NCI-H2081 treated with DMSO at 0.1 percent for 48 hours (cell line): ENCODE data around the gene NTM.
"Not testable (repeated sequence)": the region's sequence is repeated elsewhere in the genome, so short reads cannot be mapped to it uniquely, and the experiment has no call there.

Experiments used
- DNase-seq: peaks from one replicate; lab custom pipeline; 2025; lab: John Stamatoyannopoulos, UW

NTM gene

GRCh38 chr11:131422496-131422895 lies 52.1 kb downstream of the NTM start:
- DNase-seq, result no peak

GRCh38 chr11:131423688-131424087 lies 53.3 kb downstream of the NTM start:
- DNase-seq, result no peak

GRCh38 chr11:131424257-131424876 lies 54.0 kb downstream of the NTM start:
- DNase-seq, result not testable (repeated sequence)

- DNase-seq, result no peak
Observed at GRCh38 chr11:131425285-131425684, 54.9 kb downstream of the NTM start.

- DNase-seq, result no peak
Observed at GRCh38 chr11:131428853-131429252, 58.4 kb downstream of the NTM start.

GRCh38 chr11:131430473-131431208 lies 60.2 kb downstream of the NTM start:
- DNase-seq, result no peak

- DNase-seq, result no peak
Observed at GRCh38 chr11:131441051-131441810, 70.8 kb downstream of the NTM start.

GRCh38 chr11:131446590-131447275 lies 76.3 kb downstream of the NTM start:
- DNase-seq, result no peak

- no peak for DNase-seq
Observed at GRCh38 chr11:131447277-131447815, 76.9 kb downstream of the NTM start.

GRCh38 chr11:131447898-131448297 lies 77.5 kb downstream of the NTM start:
- no peak for DNase-seq

GRCh38 chr11:131449036-131450019 lies 78.9 kb downstream of the NTM start:
- no peak for DNase-seq

GRCh38 chr11:131454490-131454889 lies 84.1 kb downstream of the NTM start:
- no peak for DNase-seq

GRCh38 chr11:131454989-131455388 lies 84.6 kb downstream of the NTM start:
- no peak for DNase-seq

GRCh38 chr11:131455843-131456704 lies 85.7 kb downstream of the NTM start:
- no peak for DNase-seq

GRCh38 chr11:131457163-131457562 lies 86.7 kb downstream of the NTM start:
- DNase-seq, result no peak

- no peak for DNase-seq
Observed at GRCh38 chr11:131458421-131458820, 88.0 kb downstream of the NTM start.

- DNase-seq, result no peak
Observed at GRCh38 chr11:131460931-131461330, 90.5 kb downstream of the NTM start.

GRCh38 chr11:131462622-131463021 lies 92.2 kb downstream of the NTM start:
- DNase-seq, result no peak

- no peak for DNase-seq
Observed at GRCh38 chr11:131463162-131463561, 92.7 kb downstream of the NTM start.
